ENCODE measurements around the gene ACADL.
"Not testable (repeated sequence)": the region's sequence is repeated elsewhere in the genome, so short reads cannot be mapped to it uniquely, and the experiment has no call there.

ACADL gene

DNA sequence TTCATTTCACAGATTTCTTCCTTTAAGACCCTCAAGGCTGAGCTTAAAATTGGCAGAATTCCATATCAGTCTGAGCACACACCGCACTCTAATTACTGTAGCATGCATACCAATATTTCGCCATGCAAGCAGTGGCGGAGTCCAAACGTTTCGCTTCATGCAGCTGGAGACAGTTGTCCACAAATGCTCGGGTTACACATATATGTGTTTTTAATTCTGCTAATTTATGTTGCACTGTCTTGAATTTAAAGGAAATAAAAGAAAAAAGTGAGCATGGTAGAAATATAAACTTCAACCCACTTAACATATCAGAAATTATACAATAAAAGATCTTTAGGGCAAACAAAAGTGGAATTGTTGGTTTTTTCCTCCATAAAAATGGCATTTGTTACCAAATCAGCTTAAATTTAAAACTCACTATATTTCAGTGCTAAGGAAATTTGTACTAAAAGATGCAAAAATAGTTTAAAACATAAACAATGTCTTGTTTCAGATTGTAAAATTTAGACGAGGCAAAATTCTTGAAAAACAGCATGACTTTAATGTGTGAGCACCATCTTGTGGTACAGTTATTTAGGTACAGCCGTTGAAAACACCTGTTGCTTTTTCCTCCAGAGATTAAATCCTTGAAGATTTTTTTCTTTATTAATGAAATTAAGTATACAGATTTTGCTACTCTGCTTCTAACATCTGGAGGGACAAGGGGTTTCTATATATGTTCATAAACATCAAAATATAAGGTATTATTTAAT lies 30.0 kb downstream of the ACADL start:
- no peaks in the 10 kb centered on the region for H3K36me3 ChIP-seq (ENCODE audit: insufficient read depth, low read length)
- peak overlapping the region; percentile 75 for H2AFZ ChIP-seq (ENCODE audit: low read depth, low read length)
- H3K4me1 ChIP-seq (ENCODE audit: insufficient read depth, low read length), result peaks cover 3% of the 10 kb centered on the region
- H3K27me3 ChIP-seq (ENCODE audit: insufficient read depth, low read length), result no peaks in the 10 kb centered on the region
- H3K9me3 ChIP-seq (ENCODE audit: low read length), result no peaks in the 10 kb centered on the region
- no peak overlapping the region for H3K4me3 ChIP-seq (ENCODE audit: low read length)

DNA sequence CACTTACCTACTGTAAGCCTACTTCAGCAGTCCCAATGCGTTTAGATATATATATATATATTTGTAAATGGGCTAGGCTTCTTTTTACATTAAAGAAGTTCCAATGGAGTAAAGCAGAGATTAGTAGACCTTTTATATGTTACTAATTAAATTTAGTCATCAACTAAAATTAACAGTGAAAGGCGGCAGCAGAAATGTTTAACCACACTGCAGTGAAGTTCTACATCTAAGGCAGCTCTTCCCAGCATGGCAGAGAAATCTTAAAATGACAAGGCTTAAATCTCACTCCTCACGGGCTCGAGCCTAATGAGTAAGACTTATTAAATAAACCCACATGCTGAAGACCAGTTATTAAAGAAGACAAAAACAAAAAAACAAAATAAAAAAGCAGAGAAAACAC lies 34.9 kb downstream of the ACADL start:
- no peak overlapping the region for H3K4me3 ChIP-seq (ENCODE audit: low read length)
- H3K4me1 ChIP-seq (ENCODE audit: insufficient read depth, low read length), result peaks cover 3% of the 10 kb centered on the region
- no peaks in the 10 kb centered on the region for H3K27me3 ChIP-seq (ENCODE audit: insufficient read depth, low read length)
- no peak overlapping the region for H2AFZ ChIP-seq (ENCODE audit: low read depth, low read length)
- no peaks in the 10 kb centered on the region for H3K9me3 ChIP-seq (ENCODE audit: low read length)
- no peaks in the 10 kb centered on the region for H3K36me3 ChIP-seq (ENCODE audit: insufficient read depth, low read length)

DNA sequence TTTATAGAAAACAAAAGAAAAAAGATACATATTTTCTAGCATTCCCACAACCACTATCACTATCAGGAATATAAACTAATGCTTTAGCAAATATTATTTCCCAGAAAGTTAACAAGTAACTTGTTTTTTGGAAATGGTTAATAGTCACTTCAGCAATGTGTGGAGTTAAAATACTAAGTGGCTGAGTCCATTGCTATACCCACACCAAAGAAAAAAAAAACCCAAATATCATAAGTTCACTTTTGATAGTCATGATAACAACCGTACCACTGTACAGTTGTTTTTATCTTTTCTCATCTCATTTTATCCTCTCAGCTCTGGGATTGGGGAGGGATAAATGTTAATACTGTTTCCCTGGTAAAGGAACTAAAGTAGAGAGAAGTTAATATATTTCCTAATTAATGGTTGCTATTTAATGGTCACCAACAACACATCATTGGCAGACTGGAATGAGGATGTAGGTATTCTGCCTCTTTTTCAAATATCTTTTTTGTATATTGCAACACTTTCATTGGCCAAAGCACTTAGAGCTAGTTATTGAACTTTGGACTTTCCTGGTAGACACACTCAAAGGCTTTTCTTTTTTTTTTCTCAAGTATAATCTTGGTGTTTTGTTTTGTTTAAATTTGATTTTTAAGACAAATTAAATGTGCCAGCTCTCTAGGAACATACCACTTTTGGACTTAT lies 35.7 kb downstream of the ACADL start:
- no peaks in the 10 kb centered on the region for H3K27me3 ChIP-seq (ENCODE audit: insufficient read depth, low read length)
- no peak overlapping the region for H2AFZ ChIP-seq (ENCODE audit: low read depth, low read length)
- no peaks in the 10 kb centered on the region for H3K9me3 ChIP-seq (ENCODE audit: low read length)
- no peaks in the 10 kb centered on the region for H3K36me3 ChIP-seq (ENCODE audit: insufficient read depth, low read length)
- H3K4me1 ChIP-seq (ENCODE audit: insufficient read depth, low read length), result no peaks in the 10 kb centered on the region
- H3K4me3 ChIP-seq (ENCODE audit: low read length), result no peak overlapping the region

DNA sequence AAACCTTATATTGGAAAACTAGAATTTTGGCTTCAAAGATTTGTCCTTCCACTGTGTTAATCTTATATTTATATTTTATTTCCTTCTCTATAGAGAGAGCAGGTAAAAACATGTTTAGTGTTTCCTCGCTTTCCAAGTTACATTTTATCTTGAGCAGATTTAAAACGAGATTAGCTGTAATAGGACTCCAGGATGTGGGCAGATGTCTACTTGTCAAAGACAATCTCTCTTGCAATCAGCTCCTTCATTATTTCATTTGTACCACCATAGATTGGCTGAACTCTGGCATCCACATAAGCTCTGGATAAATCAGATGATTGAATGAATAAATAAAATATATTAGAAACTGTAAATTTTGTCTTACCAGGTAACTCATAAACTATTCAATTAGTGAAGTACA lies 36.5 kb downstream of the ACADL start:
- no peaks in the 10 kb centered on the region for H3K9me3 ChIP-seq (ENCODE audit: low read length)
- no peak overlapping the region for H2AFZ ChIP-seq (ENCODE audit: low read depth, low read length)
- H3K4me1 ChIP-seq (ENCODE audit: insufficient read depth, low read length), result no peaks in the 10 kb centered on the region
- no peaks in the 10 kb centered on the region for H3K27me3 ChIP-seq (ENCODE audit: insufficient read depth, low read length)
- H3K4me3 ChIP-seq (ENCODE audit: low read length), result no peak overlapping the region
- no peaks in the 10 kb centered on the region for H3K36me3 ChIP-seq (ENCODE audit: insufficient read depth, low read length)

DNA sequence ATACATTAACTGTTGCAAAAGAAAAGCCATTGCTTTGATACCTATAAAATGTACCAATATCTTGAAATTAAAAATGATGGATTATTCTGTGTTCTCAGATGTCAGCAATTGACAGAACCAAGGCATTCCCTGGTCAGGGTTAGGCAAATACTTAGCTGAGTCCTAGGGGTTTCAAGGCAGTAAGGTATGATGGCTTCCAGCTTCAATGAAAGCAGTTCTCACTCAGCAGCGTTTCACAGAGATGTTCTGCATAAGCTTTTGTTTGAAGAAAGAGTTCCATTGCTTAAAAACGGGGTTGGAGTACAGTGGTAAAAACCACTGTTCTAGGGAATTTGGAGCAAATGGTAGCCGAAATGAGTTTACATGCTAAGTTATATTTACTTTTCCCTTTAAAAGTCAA lies 37.1 kb downstream of the ACADL start:
- Histone ChIP-seq H3K4me1 (ENCODE audit: insufficient read depth, low read length) (no peaks in the 10 kb centered on the region), H2AFZ (ENCODE audit: low read depth, low read length) (no peak overlapping the region), H3K27me3 (ENCODE audit: insufficient read depth, low read length) (no peaks in the 10 kb centered on the region), H3K36me3 (ENCODE audit: insufficient read depth, low read length) (no peaks in the 10 kb centered on the region), H3K4me3 (ENCODE audit: low read length) (no peak overlapping the region), H3K9me3 (ENCODE audit: low read length) (no peaks in the 10 kb centered on the region)

DNA sequence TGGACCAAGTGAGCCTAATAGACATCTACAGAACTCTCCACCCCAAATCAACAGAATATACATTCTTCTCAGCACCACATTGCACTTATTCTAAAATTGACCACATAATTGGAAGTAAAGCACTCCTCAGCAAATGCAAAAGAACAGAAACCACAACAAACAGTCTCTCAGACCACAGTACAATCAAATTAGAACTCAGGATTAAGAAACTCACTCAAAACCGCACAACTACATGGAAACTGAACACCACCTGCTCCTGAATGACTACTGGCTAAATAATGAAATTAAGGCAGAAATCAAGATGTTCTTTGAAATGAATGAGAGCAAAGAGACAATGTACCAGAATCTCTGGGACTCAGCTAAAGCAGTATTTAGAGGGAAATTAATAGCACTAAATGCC lies 41.3 kb downstream of the ACADL start:
- H3K36me3 ChIP-seq (ENCODE audit: insufficient read depth, low read length); H3K4me1 ChIP-seq (ENCODE audit: insufficient read depth, low read length); H3K4me3 ChIP-seq (ENCODE audit: low read length); H3K9me3 ChIP-seq (ENCODE audit: low read length); H3K27me3 ChIP-seq (ENCODE audit: insufficient read depth, low read length); H2AFZ ChIP-seq (ENCODE audit: low read depth, low read length): not testable (repeated sequence)

DNA sequence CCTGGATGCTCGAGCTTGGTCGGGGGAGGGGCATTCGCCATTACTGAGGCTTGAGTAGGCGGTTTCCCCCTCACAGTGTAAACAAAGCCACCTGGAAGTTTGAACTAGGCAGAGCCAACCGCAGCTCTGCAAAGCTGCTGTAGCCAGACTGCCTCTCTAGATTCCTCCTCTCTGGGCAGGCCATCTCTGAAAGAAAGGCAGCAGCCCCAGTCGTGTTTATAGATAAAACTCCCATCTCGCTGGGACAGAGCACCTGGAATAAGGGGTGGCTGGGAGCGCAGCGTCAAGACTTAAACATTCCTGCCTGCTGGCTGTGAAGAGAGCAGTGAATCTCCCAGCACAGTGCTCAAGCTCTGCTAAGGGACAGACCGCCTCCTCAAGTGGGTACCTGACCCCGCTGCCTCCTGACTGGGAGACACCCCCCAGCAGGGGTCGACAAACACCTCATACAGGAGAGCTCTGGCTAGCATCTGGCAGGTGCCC lies 43.6 kb downstream of the ACADL start:
- H3K9me3 ChIP-seq (ENCODE audit: low read length); H3K27me3 ChIP-seq (ENCODE audit: insufficient read depth, low read length); H2AFZ ChIP-seq (ENCODE audit: low read depth, low read length); H3K36me3 ChIP-seq (ENCODE audit: insufficient read depth, low read length); H3K4me3 ChIP-seq (ENCODE audit: low read length); H3K4me1 ChIP-seq (ENCODE audit: insufficient read depth, low read length): not testable (repeated sequence)

DNA sequence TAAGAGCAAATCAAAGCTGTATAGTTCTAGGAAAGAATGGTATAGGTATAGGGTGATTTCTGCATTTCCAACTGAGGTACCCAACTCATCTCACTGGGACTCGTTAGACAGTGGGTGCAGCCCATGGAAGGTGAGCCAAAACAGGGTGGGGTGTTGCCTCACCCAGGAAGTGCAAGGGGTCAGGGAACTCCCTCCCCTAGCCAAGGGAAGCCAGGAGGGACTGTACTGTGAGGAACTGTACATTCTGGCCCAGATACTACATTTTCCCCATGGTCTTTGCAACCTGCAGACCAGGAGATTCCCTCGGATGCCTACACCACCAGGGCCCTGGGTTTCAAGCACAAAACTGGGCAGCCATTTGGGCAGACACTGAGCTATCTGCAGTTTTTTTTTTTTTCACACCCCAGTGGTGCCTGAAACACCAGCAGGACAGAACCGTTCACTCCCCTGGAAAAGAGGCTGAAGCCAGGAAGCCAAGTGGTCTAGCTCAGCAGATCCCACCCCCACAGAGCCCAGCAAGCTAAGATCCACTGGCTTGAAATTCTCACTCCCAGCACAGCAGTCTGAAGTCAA lies 44.1 kb downstream of the ACADL start:
- not testable (repeated sequence) for H3K4me3 ChIP-seq (ENCODE audit: low read length); H3K36me3 ChIP-seq (ENCODE audit: insufficient read depth, low read length)

DNA sequence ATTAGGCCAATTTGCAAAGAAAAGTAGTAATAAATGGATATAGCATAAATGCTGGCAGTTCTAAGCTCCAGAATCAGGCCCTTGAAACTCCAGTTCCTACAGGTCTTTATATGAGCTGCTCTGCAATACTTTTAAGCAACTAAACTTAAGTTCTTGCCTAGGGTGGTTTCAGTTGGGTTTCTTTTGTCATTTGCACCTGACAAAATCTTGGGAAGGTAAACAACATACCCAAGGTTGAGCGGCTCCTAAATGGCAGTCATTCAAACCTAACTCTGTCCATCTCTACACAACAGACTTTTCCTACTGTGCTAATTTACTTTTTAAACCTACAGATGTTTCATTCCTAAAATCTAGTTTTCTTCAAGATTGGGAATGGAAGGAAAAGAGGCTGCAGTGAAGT lies 44.8 kb downstream of the ACADL start:
- Histone ChIP-seq H3K36me3 (ENCODE audit: insufficient read depth, low read length) (no peaks in the 10 kb centered on the region), H3K27me3 (ENCODE audit: insufficient read depth, low read length) (no peaks in the 10 kb centered on the region), H3K4me1 (ENCODE audit: insufficient read depth, low read length) (peaks cover 3% of the 10 kb centered on the region), H2AFZ (ENCODE audit: low read depth, low read length) (no peak overlapping the region), H3K9me3 (ENCODE audit: low read length) (peaks cover 2% of the 10 kb centered on the region), H3K4me3 (ENCODE audit: low read length) (no peak overlapping the region)

More for the DNA sequence above, 44.1 kb downstream of the ACADL start:
- not testable (repeated sequence) for H3K9me3 ChIP-seq (ENCODE audit: low read length); H3K27me3 ChIP-seq (ENCODE audit: insufficient read depth, low read length); H3K4me1 ChIP-seq (ENCODE audit: insufficient read depth, low read length); H2AFZ ChIP-seq (ENCODE audit: low read depth, low read length)

DNA sequence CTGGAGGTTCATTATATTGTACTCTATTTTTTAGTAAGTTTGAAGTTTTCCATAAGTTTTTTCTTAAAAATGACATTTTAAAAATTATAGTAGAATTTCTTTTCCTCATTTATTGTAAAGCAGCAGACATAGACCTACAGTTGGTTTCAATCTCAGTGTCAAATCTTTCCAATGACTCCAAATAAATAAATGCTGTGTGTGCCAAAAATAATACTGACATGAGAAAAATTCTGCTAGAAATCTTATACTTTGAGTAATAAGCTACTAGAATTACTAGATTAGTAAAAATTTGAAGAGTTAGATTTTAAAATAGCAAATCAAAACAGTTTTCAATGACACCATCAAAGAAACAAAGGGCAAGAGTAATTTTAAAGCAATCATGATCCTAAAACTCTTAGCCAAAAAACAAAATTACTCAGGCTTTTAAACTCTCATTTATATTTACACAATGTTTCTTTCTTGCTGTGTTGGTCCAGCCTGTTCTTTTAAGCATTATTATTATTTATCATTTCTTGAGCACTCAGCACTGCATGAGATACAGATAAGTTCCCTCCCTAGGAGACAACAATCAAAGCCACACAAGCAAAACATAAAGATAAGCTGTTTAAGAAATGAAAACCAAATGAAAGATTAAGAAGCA lies 45.8 kb downstream of the ACADL start:
- Histone ChIP-seq H3K4me3 (ENCODE audit: low read length) (no peak overlapping the region), H3K27me3 (ENCODE audit: insufficient read depth, low read length) (no peaks in the 10 kb centered on the region), H3K9me3 (ENCODE audit: low read length) (peaks cover 2% of the 10 kb centered on the region), H2AFZ (ENCODE audit: low read depth, low read length) (peak overlapping the region; percentile 44), H3K36me3 (ENCODE audit: insufficient read depth, low read length) (no peaks in the 10 kb centered on the region), H3K4me1 (ENCODE audit: insufficient read depth, low read length) (peaks cover 3% of the 10 kb centered on the region)

DNA sequence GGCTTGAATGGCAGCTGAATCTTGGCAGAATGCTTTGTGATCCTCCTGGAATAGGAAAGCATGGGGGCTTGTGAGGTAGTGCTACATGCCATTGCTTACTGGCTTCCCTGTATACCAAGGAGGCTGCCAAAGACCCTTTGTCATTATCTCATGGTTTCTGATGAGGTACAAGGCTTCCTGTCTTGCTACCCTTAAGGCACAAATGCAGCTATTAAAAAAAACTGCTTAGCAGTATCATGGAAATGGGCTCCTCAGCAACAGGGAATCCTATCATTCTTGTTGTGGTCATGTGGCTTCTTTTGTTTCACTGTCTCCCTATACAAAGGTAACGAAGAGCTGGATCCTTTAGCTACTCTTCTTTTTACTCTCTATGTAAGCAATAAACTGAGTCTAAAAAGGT lies 47.5 kb downstream of the ACADL start:
- Histone ChIP-seq H3K27me3 (ENCODE audit: insufficient read depth, low read length) (no peaks in the 10 kb centered on the region), H3K36me3 (ENCODE audit: insufficient read depth, low read length) (no peaks in the 10 kb centered on the region), H3K4me1 (ENCODE audit: insufficient read depth, low read length) (peaks cover 3% of the 10 kb centered on the region), H3K9me3 (ENCODE audit: low read length) (peaks cover 2% of the 10 kb centered on the region), H2AFZ (ENCODE audit: low read depth, low read length) (no peak overlapping the region), H3K4me3 (ENCODE audit: low read length) (no peak overlapping the region)

DNA sequence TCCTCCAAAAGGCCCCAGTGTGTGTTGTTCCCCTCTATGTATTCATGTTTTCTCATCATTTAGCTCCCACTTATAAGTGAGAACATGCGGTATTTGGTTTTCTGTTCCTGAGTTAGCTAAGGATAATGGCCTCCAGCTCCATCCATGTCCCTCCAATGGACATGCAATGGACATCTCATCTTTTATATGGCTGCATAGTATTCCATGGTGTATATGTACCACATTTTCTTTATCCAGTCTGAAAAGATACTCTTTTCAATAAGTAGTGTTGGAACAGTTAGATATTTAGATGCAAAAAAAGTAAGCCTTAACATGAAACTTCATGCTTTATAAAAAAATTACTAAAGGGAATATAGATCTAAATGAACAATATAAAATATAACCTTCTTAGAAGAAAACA lies 48.1 kb downstream of the ACADL start:
- H3K4me3 ChIP-seq (ENCODE audit: low read length); H3K4me1 ChIP-seq (ENCODE audit: insufficient read depth, low read length); H3K27me3 ChIP-seq (ENCODE audit: insufficient read depth, low read length); H2AFZ ChIP-seq (ENCODE audit: low read depth, low read length); H3K9me3 ChIP-seq (ENCODE audit: low read length); H3K36me3 ChIP-seq (ENCODE audit: insufficient read depth, low read length): not testable (repeated sequence)

DNA sequence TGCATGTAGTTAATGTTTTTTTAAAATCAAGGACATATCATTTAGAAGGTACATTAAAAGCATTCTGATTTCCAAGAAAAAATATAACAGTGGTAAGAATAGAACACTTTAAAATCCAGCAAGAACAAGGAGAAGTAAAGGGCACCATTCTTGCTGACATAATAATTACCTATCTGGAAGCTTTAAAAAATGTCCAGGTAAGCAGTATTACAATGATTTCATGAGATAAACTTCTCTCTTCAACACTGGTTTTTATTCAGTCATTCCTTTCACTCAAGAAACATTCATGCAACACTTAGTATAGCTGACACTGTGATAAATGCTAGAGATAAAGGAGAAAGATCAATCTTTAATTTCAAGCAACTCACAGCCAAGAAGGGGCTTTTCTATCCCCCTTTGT lies 51.2 kb downstream of the ACADL start:
- Histone ChIP-seq H3K27me3 (ENCODE audit: insufficient read depth, low read length) (no peaks in the 10 kb centered on the region), H3K36me3 (ENCODE audit: insufficient read depth, low read length) (no peaks in the 10 kb centered on the region), H3K4me3 (ENCODE audit: low read length) (no peak overlapping the region), H2AFZ (ENCODE audit: low read depth, low read length) (no peak overlapping the region), H3K4me1 (ENCODE audit: insufficient read depth, low read length) (peaks cover 12% of the 10 kb centered on the region), H3K9me3 (ENCODE audit: low read length) (no peaks in the 10 kb centered on the region)

Data from neuron (in vitro differentiated cells).